ENCODE measurements around the gene ABLIM3. TPM values are rescaled to one million over a fixed set of nuclear protein-coding genes. Genes with fewer than 3 reads are reported as not detected.

ABLIM3 gene
- total and polyA plus RNA-seq, 9 of the 15 experiments (the other 6 are each of a cell fraction or from before 2014, with no cell fraction given), result 0.03 to 0.38 (median 0.11) TPM

GRCh38 chr5:149166128-149166527 is 24.8 kb downstream of the ABLIM3 start (continued):
- TF ChIP-seq NCOA2 (IDR thresholded peaks at IDR 0.05; ENCODE audit: partially characterized antibody in 2 of 2) (no peak), ZNF134 (CRISPR knock-in tag; conservative IDR thresholded peaks at IDR 0.05) (no peak), FOXA1 (IDR thresholded peaks at IDR 0.05; ENCODE audit: borderline replicate concordance) (no peak)

DNA sequence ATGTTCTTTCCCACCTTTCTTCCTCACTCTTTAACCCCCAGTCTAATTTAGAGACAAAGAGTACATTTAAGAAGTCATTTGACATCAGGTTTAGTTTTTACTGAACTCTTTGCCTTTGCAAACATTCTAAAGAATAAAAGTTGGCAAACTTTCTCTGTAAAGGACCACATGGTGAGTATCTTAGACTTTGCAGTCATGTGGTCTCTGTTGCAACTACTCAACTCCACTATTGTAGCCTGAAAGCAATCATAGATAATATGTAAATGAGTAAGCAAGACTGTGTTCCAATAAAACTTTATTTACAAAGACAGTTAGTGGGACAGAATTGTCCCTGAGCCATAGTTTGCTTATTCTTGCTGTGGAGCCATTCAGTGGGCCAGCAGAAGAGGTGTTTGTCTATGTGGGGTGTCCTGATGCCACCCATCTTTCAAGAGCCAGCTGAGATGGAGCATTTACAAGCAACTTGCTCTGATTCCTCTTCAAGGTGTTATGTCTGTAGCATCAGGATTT is 25.4 kb downstream of the ABLIM3 start:
- Histone ChIP-seq H2AFZ (ENCODE audit: low read depth, low read length) (no peak overlapping the region), H3K9me3 (replicated peaks; ENCODE audit: control insufficient read depth, insufficient read depth, low read depth, low read length) (no peaks in the 10 kb centered on the region), H3K27ac (ENCODE audit: extremely low read depth, low read depth, low read length) (no peak overlapping the region), H3K9me1 (ENCODE audit: control insufficient read depth, insufficient read depth, low read length) (no peaks in the 10 kb centered on the region), H3K36me3 (ENCODE audit: control insufficient read depth, insufficient read depth, low read length) (no peaks in the 10 kb centered on the region), H3K4me1 (replicated peaks in 1 of 2; ENCODE audit: control insufficient read depth in 2 of 2, insufficient read depth in 2 of 2, low read length in 2 of 2) (no peaks in the 10 kb centered on the region), H3K9ac (ENCODE audit: insufficient read depth in 1 of 2, low read depth in 2 of 2, low read length in 2 of 2) (no peak overlapping the region), H3K4me2 (ENCODE audit: insufficient read depth, low read length) (no peak overlapping the region), H3K79me2 (ENCODE audit: control insufficient read depth, insufficient read depth, low read length) (no peaks in the 10 kb centered on the region), H3K4me3 (no peak overlapping the region), H4K20me1 (replicated peaks; ENCODE audit: control insufficient read depth, insufficient read depth, low read length) (no peaks in the 10 kb centered on the region), H3K27me3 (ENCODE audit: control insufficient read depth in 2 of 2, insufficient read depth in 2 of 2, low read length in 2 of 2) (peaks cover 0 to 11% of the 10 kb centered on the region in 2 experiments; a peak in 2 of 5 replicates)
- CTCF ChIA-PET (ENCODE audit: low intra/inter-chr PET ratio), result no interaction called here
- in situ Hi-C loops (cut with MboI) (no loop called here), intact Hi-C loops (cut with micrococcal nuclease) (no loop called here)
- ATAC-seq (no peak), DNase-seq (ENCODE audit: extremely low read depth in 1 of 4, low spot score in 3 of 4) (no peak), FAIRE-seq (no peak)
- BruUV-seq (replicated peaks), result no TSS peak
- no peak for TF ChIP-seq ZNF282 (CRISPR knock-in tag; IDR thresholded peaks at IDR 0.05)
- TF ChIP-seq ZBTB40 (IDR thresholded peaks at IDR 0.05), result peak; percentile 92
- peak; percentile 73 for TF ChIP-seq ZBTB40 (CRISPR knock-in tag; IDR thresholded peaks at IDR 0.05)
- POLR2A ChIA-PET, result interaction anchor here (1.1 kb wide), 1 partner anchor 9 kb away, joined by 3 read pairs; no protein-coding TSS in a partner anchor

Measured in K562 (cell line).